WTC11 (cell line): ENCODE measurements around the gene ACTA2.

Source experiments
- ATF1 ChIP-seq: sonication (generic); formaldehyde crosslinking; IDR thresholded peaks from 2 replicates; pipeline ENCODE4 v1.8.1; 2023; ENCODE audit warnings: mild to moderate bottlenecking, moderate library complexity, missing genetic modification reagents
- ETV6 ChIP-seq: sonication (generic); formaldehyde crosslinking; IDR thresholded peaks from 2 replicates; pipeline ENCODE4 v1.8.1; 2022; ENCODE audit warnings: mild to moderate bottlenecking, missing genetic modification reagents
- NR2C2 ChIP-seq: sonication (generic); formaldehyde crosslinking; IDR thresholded peaks from 2 replicates; pipeline ENCODE4 v1.8.0; 2022; ENCODE audit warnings: mild to moderate bottlenecking, missing genetic modification reagents
- RELA ChIP-seq: sonication (generic); formaldehyde crosslinking; IDR thresholded peaks from 2 replicates; pipeline ENCODE4 v1.8.1; 2022; ENCODE audit warnings: missing genetic modification reagents, mild to moderate bottlenecking, borderline replicate concordance
- SP1 ChIP-seq: sonication (generic); formaldehyde crosslinking; conservative IDR thresholded peaks from 2 replicates; pipeline ENCODE4 v1.8.1; 2022; ENCODE audit warnings: missing genetic modification reagents
- TEAD1 ChIP-seq: sonication (generic); formaldehyde crosslinking; IDR thresholded peaks from 2 replicates; pipeline ENCODE4 v1.8.0; 2022; ENCODE audit warnings: mild to moderate bottlenecking, missing genetic modification reagents
- TF ChIP-seq, protein P1 (sequence below): fragments of 200-600 bp; IDR thresholded peaks from 2 replicates; pipeline ENCODE4 v1.8.0; 2022; ENCODE audit warnings: antibody characterized with exemption
- TF ChIP-seq, protein P2 (sequence below): sonication (generic); formaldehyde crosslinking; IDR thresholded peaks from 2 replicates; pipeline ENCODE4 v1.8.1; 2023; ENCODE audit warnings: mild to moderate bottlenecking, missing genetic modification reagents, moderate library complexity
- TF ChIP-seq, protein P3 (sequence below): sonication (generic); formaldehyde crosslinking; IDR thresholded peaks from 2 replicates; pipeline ENCODE4 v1.8.0; 2022; ENCODE audit warnings: missing genetic modification reagents
- TF ChIP-seq, protein P4 (sequence below): sonication (generic); formaldehyde crosslinking; IDR thresholded peaks from 2 replicates; pipeline ENCODE4 v1.8.0; 2023; ENCODE audit warnings: missing genetic modification reagents
- TF ChIP-seq, protein P5 (sequence below): fragments of 250-450 bp; sonication (Bioruptor Pico); IDR thresholded peaks from 2 replicates; pipeline ENCODE4 v1.8.0; 2021; ENCODE audit warnings: mild to moderate bottlenecking

DNA sequence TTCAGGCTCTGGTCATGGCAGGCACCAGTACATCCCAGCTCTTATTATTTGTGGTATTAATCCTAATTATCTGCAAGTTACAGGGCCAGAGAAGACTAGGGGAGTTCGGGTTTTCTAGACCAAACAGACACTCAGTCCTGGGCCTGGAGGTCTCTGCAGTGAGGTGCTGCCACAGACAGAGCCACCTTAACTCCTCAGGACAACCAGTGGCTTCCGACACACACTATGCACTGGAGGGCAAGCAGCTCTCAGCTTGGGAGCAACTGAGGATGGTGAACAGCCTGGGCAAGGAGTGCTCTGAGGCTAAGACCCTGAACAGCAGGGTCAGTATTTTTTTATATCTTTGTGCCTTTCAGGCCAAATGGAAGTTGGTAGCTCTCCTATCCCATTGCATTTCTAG lies 19.0 kb downstream of the ACTA2 start:
- TF ChIP-seq SP1 (CRISPR knock-in tag) (no peak), ATF1 (no peak), RELA (CRISPR knock-in tag) (no peak), NR2C2 (CRISPR knock-in tag) (no peak), TEAD1 (no peak), ETV6 (CRISPR knock-in tag) (no peak)
- TF ChIP-seq, protein P1, sequence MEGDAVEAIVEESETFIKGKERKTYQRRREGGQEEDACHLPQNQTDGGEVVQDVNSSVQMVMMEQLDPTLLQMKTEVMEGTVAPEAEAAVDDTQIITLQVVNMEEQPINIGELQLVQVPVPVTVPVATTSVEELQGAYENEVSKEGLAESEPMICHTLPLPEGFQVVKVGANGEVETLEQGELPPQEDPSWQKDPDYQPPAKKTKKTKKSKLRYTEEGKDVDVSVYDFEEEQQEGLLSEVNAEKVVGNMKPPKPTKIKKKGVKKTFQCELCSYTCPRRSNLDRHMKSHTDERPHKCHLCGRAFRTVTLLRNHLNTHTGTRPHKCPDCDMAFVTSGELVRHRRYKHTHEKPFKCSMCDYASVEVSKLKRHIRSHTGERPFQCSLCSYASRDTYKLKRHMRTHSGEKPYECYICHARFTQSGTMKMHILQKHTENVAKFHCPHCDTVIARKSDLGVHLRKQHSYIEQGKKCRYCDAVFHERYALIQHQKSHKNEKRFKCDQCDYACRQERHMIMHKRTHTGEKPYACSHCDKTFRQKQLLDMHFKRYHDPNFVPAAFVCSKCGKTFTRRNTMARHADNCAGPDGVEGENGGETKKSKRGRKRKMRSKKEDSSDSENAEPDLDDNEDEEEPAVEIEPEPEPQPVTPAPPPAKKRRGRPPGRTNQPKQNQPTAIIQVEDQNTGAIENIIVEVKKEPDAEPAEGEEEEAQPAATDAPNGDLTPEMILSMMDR, result no peak
- TF ChIP-seq, protein P2, sequence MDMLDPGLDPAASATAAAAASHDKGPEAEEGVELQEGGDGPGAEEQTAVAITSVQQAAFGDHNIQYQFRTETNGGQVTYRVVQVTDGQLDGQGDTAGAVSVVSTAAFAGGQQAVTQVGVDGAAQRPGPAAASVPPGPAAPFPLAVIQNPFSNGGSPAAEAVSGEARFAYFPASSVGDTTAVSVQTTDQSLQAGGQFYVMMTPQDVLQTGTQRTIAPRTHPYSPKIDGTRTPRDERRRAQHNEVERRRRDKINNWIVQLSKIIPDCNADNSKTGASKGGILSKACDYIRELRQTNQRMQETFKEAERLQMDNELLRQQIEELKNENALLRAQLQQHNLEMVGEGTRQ (CRISPR knock-in tag), result no peak
- TF ChIP-seq, protein P3, sequence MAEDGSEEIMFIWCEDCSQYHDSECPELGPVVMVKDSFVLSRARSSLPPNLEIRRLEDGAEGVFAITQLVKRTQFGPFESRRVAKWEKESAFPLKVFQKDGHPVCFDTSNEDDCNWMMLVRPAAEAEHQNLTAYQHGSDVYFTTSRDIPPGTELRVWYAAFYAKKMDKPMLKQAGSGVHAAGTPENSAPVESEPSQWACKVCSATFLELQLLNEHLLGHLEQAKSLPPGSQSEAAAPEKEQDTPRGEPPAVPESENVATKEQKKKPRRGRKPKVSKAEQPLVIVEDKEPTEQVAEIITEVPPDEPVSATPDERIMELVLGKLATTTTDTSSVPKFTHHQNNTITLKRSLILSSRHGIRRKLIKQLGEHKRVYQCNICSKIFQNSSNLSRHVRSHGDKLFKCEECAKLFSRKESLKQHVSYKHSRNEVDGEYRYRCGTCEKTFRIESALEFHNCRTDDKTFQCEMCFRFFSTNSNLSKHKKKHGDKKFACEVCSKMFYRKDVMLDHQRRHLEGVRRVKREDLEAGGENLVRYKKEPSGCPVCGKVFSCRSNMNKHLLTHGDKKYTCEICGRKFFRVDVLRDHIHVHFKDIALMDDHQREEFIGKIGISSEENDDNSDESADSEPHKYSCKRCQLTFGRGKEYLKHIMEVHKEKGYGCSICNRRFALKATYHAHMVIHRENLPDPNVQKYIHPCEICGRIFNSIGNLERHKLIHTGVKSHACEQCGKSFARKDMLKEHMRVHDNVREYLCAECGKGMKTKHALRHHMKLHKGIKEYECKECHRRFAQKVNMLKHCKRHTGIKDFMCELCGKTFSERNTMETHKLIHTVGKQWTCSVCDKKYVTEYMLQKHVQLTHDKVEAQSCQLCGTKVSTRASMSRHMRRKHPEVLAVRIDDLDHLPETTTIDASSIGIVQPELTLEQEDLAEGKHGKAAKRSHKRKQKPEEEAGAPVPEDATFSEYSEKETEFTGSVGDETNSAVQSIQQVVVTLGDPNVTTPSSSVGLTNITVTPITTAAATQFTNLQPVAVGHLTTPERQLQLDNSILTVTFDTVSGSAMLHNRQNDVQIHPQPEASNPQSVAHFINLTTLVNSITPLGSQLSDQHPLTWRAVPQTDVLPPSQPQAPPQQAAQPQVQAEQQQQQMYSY (CRISPR knock-in tag), result no peak
- TF ChIP-seq, protein P4, sequence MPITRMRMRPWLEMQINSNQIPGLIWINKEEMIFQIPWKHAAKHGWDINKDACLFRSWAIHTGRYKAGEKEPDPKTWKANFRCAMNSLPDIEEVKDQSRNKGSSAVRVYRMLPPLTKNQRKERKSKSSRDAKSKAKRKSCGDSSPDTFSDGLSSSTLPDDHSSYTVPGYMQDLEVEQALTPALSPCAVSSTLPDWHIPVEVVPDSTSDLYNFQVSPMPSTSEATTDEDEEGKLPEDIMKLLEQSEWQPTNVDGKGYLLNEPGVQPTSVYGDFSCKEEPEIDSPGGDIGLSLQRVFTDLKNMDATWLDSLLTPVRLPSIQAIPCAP (CRISPR knock-in tag), result no peak
- TF ChIP-seq, protein P5, sequence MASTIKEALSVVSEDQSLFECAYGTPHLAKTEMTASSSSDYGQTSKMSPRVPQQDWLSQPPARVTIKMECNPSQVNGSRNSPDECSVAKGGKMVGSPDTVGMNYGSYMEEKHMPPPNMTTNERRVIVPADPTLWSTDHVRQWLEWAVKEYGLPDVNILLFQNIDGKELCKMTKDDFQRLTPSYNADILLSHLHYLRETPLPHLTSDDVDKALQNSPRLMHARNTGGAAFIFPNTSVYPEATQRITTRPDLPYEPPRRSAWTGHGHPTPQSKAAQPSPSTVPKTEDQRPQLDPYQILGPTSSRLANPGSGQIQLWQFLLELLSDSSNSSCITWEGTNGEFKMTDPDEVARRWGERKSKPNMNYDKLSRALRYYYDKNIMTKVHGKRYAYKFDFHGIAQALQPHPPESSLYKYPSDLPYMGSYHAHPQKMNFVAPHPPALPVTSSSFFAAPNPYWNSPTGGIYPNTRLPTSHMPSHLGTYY (CRISPR knock-in tag), result no peak
